Nephron (organoid): ENCODE data around the gene ISG20L2.

Experiments
- H3K27ac Mint-ChIP-seq, 3 experiments: 2 replicates each; pipeline ENCODE4 v1.8.0; 2020; ENCODE audit warnings: mixed read lengths in 3 of 3, mild to moderate bottlenecking in 2 of 3, moderate library complexity in 1 of 3
- H3K27me3 Mint-ChIP-seq: 2 replicates; pipeline ENCODE4 v1.8.0; 2021; ENCODE audit warnings: low read depth, mild to moderate bottlenecking, moderate library complexity, mixed read lengths
- H3K36me3 Mint-ChIP-seq: 2 replicates; pipeline ENCODE4 v1.8.0; 2020; ENCODE audit warnings: low read depth, mixed read lengths
- H3K4me1 Mint-ChIP-seq: 2 replicates; pipeline ENCODE4 v1.8.0; 2020; ENCODE audit warnings: mixed read lengths
- H3K4me3 Mint-ChIP-seq, 3 experiments: 2 replicates each; pipeline ENCODE4 v1.8.0; 2020; ENCODE audit warnings: mild to moderate bottlenecking in 3 of 3, mixed read lengths in 3 of 3, moderate library complexity in 2 of 3
- H3K9me3 Mint-ChIP-seq: 2 replicates; pipeline ENCODE4 v1.8.0; 2020; ENCODE audit warnings: mixed read lengths
- CTCF ChIP-seq, 3 experiments: fragments of 200-600 bp; sonication (generic); IDR thresholded peaks; one replicate each; pipeline ENCODE4 v1.5.0; 2021; ENCODE audit warnings: antibody characterized with exemption in 3 of 3; ENCODE audit not compliant: unreplicated experiment in 3 of 3

ISG20L2 gene

GRCh38 chr1:156680056-156680455, 48.5 kb downstream of the ISG20L2 start:
- peaks cover 8% of the 10 kb centered on the region for H3K36me3 Mint-ChIP-seq
- H3K4me1 Mint-ChIP-seq, result peaks cover 20% of the 10 kb centered on the region
- no peak overlapping the region for H3K4me3 Mint-ChIP-seq
- H3K27ac Mint-ChIP-seq, result no peak overlapping the region
- H3K9me3 Mint-ChIP-seq, result no peaks in the 10 kb centered on the region
- peaks cover 32% of the 10 kb centered on the region for H3K27me3 Mint-ChIP-seq
- no peak for TF ChIP-seq CTCF (IDR thresholded peaks at IDR 0.05; ENCODE audit: unreplicated experiment in 3 of 3)

- H3K27ac Mint-ChIP-seq, result peak overlapping the region; percentile 85 to 92 (median 90)
- H3K36me3 Mint-ChIP-seq, result peaks cover 26% of the 10 kb centered on the region
- H3K4me3 Mint-ChIP-seq, result peak overlapping the region; percentile 93 to 95 (median 93)
- peaks cover 22% of the 10 kb centered on the region for H3K27me3 Mint-ChIP-seq
- peaks cover 37% of the 10 kb centered on the region for H3K4me1 Mint-ChIP-seq
- peak; percentile 88 to 94 (median 88) for TF ChIP-seq CTCF (IDR thresholded peaks at IDR 0.05; ENCODE audit: unreplicated experiment in 3 of 3)
- H3K9me3 Mint-ChIP-seq, result no peaks in the 10 kb centered on the region
Measured at GRCh38 chr1:156677616-156678596, 50.7 kb downstream of the ISG20L2 start.

GRCh38 chr1:156676820-156677615, 51.5 kb downstream of the ISG20L2 start, which contains the start of gene NES:
NES (minus strand) TSS chr1:156677407; CDS start chr1:156677264, 143 bp downstream.
- Mint-ChIP-seq H3K27me3 (peaks cover 20% of the 10 kb centered on the region), H3K9me3 (no peaks in the 10 kb centered on the region), H3K4me3 (peak within 1 kb of the TSS; percentile 93 to 95 (median 93)), H3K4me1 (peaks cover 45% of the 10 kb centered on the region), H3K27ac (peak within 1 kb of the TSS; percentile 85 to 93 (median 90)), H3K36me3 (peaks cover 35% of the 10 kb centered on the region)
- no peak for TF ChIP-seq CTCF (IDR thresholded peaks at IDR 0.05; ENCODE audit: unreplicated experiment in 3 of 3)

GRCh38 chr1:156676114-156676819, 52.3 kb downstream of the ISG20L2 start:
- Mint-ChIP-seq H3K36me3 (peaks cover 42% of the 10 kb centered on the region), H3K27ac (peak overlapping the region; percentile 72 to 93 (median 79)), H3K9me3 (no peaks in the 10 kb centered on the region), H3K4me3 (peak overlapping the region; percentile 91 to 94 (median 92)), H3K4me1 (peaks cover 53% of the 10 kb centered on the region), H3K27me3 (peaks cover 17% of the 10 kb centered on the region)
- TF ChIP-seq CTCF (IDR thresholded peaks at IDR 0.05; ENCODE audit: unreplicated experiment in 3 of 3), result no peak

- Mint-ChIP-seq H3K36me3 (peaks cover 46% of the 10 kb centered on the region), H3K27ac (peak overlapping the region; percentile 72 to 93 (median 79)), H3K4me3 (peak overlapping the region; percentile 91 to 94 (median 92)), H3K27me3 (peaks cover 16% of the 10 kb centered on the region), H3K4me1 (peaks cover 58% of the 10 kb centered on the region), H3K9me3 (no peaks in the 10 kb centered on the region)
- no peak for TF ChIP-seq CTCF (IDR thresholded peaks at IDR 0.05; ENCODE audit: unreplicated experiment in 3 of 3)
Measured at GRCh38 chr1:156675210-156676113, 53.1 kb downstream of the ISG20L2 start.
